Hepatocyte (in vitro differentiated cells): ENCODE measurements around the gene LMAN2. TPM values are rescaled to one million over a fixed set of nuclear protein-coding genes. Genes with fewer than 3 reads are reported as not detected.
A peak's percentile ranks its signal among the peaks of the same experiment; 100 is the strongest.

Experiments
- DNase-seq: peaks from one replicate; pipeline ENCODE4 v3.0.0-alpha.2; 2016; ENCODE audit warnings: low spot score
- H2AFZ ChIP-seq: fragments of 200-600 bp; sonication (generic); 2 replicates; pipeline ENCODE4 v1.6.0; 2016; ENCODE audit warnings: antibody characterized with exemption, mild to moderate bottlenecking
- H3K27ac ChIP-seq: fragments of 200-600 bp; sonication (generic); 2 replicates; pipeline ENCODE4 v1.5.1; 2016; ENCODE audit warnings: mild to moderate bottlenecking
- H3K27me3 ChIP-seq: fragments of 200-600 bp; sonication (generic); 2 replicates; pipeline ENCODE4 v1.6.1; 2016
- H3K36me3 ChIP-seq: fragments of 200-600 bp; sonication (generic); replicated peaks from 2 replicates; pipeline ENCODE4 v1.5.1; 2016; ENCODE audit warnings: low read depth; ENCODE audit not compliant: insufficient read depth
- H3K4me1 ChIP-seq: fragments of 200-600 bp; sonication (generic); 2 replicates; pipeline ENCODE4 v1.5.1; 2016; ENCODE audit warnings: mild to moderate bottlenecking, moderate library complexity; ENCODE audit not compliant: insufficient read depth
- H3K4me2 ChIP-seq: fragments of 200-600 bp; sonication (generic); 2 replicates; pipeline ENCODE4 v1.6.0; 2016
- H3K4me3 ChIP-seq: fragments of 200-600 bp; sonication (generic); 2 replicates; pipeline ENCODE4 v1.5.1; 2016; ENCODE audit warnings: mild to moderate bottlenecking
- H3K79me2 ChIP-seq: fragments of 200-600 bp; sonication (generic); 2 replicates; pipeline ENCODE4 v1.6.0; 2017; ENCODE audit warnings: mild to moderate bottlenecking
- H3K9me2 ChIP-seq: fragments of 200-600 bp; sonication (generic); replicated peaks from 2 replicates; pipeline ENCODE4 v1.6.0; 2017; ENCODE audit warnings: mild to moderate bottlenecking; ENCODE audit not compliant: insufficient read depth
- H3K9me3 ChIP-seq: fragments of 200-600 bp; sonication (generic); 2 replicates; pipeline ENCODE4 v1.5.1; 2016; ENCODE audit warnings: low read depth, mild to moderate bottlenecking
- H4K20me1 ChIP-seq: fragments of 200-600 bp; sonication (generic); 2 replicates; pipeline ENCODE4 v1.6.0; 2016; ENCODE audit warnings: mild to moderate bottlenecking; ENCODE audit not compliant: insufficient read depth, poor library complexity, severe bottlenecking
- CTCF ChIP-seq: fragments of 200-600 bp; sonication (generic); IDR thresholded peaks from 2 replicates; pipeline ENCODE4 v1.5.1; 2016; ENCODE audit warnings: antibody characterized with exemption, mild to moderate bottlenecking; ENCODE audit not compliant: poor library complexity
- EZH2 ChIP-seq: fragments of 200-600 bp; sonication (generic); IDR thresholded peaks from 2 replicates; pipeline ENCODE4 v1.6.1; 2016; ENCODE audit warnings: antibody characterized with exemption, mild to moderate bottlenecking, borderline replicate concordance
- EZH2phosphoT487 ChIP-seq: fragments of 200-600 bp; sonication (generic); IDR thresholded peaks from one replicate; pipeline ENCODE4 v1.6.1; 2018; ENCODE audit warnings: antibody characterized with exemption, mild to moderate bottlenecking, low read depth, moderate library complexity; ENCODE audit not compliant: unreplicated experiment, severe bottlenecking
- WGBS: methylation state at CpG from one replicate; pipeline ENCODE4 v1.1.6; 2016; ENCODE audit warnings: low lambda C conversion rate; ENCODE audit errors: missing lambda C conversion rate; 5-methylcytosine and 5-hydroxymethylcytosine counted together
- polyA plus RNA-seq: library from polyadenylated mRNA; unstranded; fragments of >200 nt; fragmentation: Nextera tagmentation; extraction: Ambion mirVana; gene quantifications from 2 replicates; pipeline ENCODE4 v1.2.1, GENCODE V29; 2016
- total RNA-seq: library from RNA; depleted of rRNA; stranded (reverse); fragments of >200 nt; gene quantifications from 2 replicates; pipeline ENCODE4 v1.2.3, GENCODE V29; 2014

Gene LMAN2
- total and polyA plus RNA-seq, 2 experiments from 2014 or later, result 357 to 391 TPM

GRCh38 chr5:177388521-177389052 is 37.1 kb upstream of the LMAN2 start:
- Histone ChIP-seq H3K27me3 (no peaks in the 10 kb centered on the region), H3K79me2 (no peaks in the 10 kb centered on the region), H3K4me1 (peaks cover 3% of the 10 kb centered on the region), H3K27ac (peak overlapping the region; percentile 72), H3K36me3 (no peaks in the 10 kb centered on the region), H3K4me2 (no peak overlapping the region), H3K9me3 (no peaks in the 10 kb centered on the region), H4K20me1 (no peaks in the 10 kb centered on the region), H3K4me3 (no peak overlapping the region), H3K9me2 (no peaks in the 10 kb centered on the region), H2AFZ (no peak overlapping the region)
- TF ChIP-seq CTCF (no peak), EZH2 (no peak), EZH2phosphoT487 (no peak)
- no peak for DNase-seq
- 92% methylated on average over 10 of the region's 10 CpGs for WGBS

GRCh38 chr5:177387405-177387804 is 35.9 kb upstream of the LMAN2 start:
- Histone ChIP-seq H3K9me2 (no peaks in the 10 kb centered on the region), H3K27me3 (no peaks in the 10 kb centered on the region), H3K4me3 (no peak overlapping the region), H3K4me2 (no peak overlapping the region), H4K20me1 (no peaks in the 10 kb centered on the region), H2AFZ (no peak overlapping the region), H3K27ac (no peak overlapping the region), H3K9me3 (no peaks in the 10 kb centered on the region), H3K4me1 (peaks cover 3% of the 10 kb centered on the region), H3K36me3 (no peaks in the 10 kb centered on the region), H3K79me2 (no peaks in the 10 kb centered on the region)
- 91% methylated on average over 14 of the region's 14 CpGs for WGBS
- DNase-seq, result no peak
- TF ChIP-seq EZH2 (no peak), CTCF (no peak), EZH2phosphoT487 (no peak)

- WGBS, result 88% methylated on average over 8 of the region's 8 CpGs
- Histone ChIP-seq H4K20me1 (no peaks in the 10 kb centered on the region), H3K27me3 (no peaks in the 10 kb centered on the region), H3K36me3 (no peaks in the 10 kb centered on the region), H2AFZ (no peak overlapping the region), H3K27ac (no peak overlapping the region), H3K79me2 (no peaks in the 10 kb centered on the region), H3K9me3 (no peaks in the 10 kb centered on the region), H3K9me2 (no peaks in the 10 kb centered on the region), H3K4me2 (no peak overlapping the region), H3K4me3 (no peak overlapping the region), H3K4me1 (peaks cover 3% of the 10 kb centered on the region)
- TF ChIP-seq EZH2, result no peak
- no peak for TF ChIP-seq CTCF
- TF ChIP-seq EZH2phosphoT487, result no peak
- DNase-seq, result no peak
Observed at GRCh38 chr5:177386542-177386941, 35.1 kb upstream of the LMAN2 start.
